ENCODE data around the gene HMGXB3.

HMGXB3 gene

DNA sequence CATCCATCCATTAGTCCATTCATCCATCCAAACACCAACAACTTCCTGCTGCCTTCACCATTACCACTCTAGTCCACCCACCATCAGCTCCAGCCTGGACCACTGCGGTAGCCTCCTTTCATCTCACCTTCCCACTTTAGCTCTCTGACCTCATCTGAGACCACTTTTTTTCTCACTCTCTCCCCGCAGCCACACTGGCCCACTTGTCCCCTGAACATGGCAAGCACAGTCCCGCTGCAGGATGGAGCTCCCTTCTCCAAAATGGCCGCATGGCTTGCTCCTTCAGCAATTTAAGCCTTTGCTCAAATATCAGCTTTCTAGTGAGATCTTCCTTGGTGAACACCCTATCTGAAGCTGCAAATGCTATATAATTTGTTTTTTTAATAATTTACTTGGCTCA, 74.7 kb downstream of the HMGXB3 start:
- Histone ChIP-seq H3K4me1 (ENCODE audit: insufficient read depth, low read length) (no peaks in the 10 kb centered on the region), H3K9me3 (ENCODE audit: low read length) (no peaks in the 10 kb centered on the region), H3K27ac (ENCODE audit: low read depth, low read length) (no peak overlapping the region), H3K36me3 (ENCODE audit: insufficient read depth, low read length) (no peaks in the 10 kb centered on the region), H3K4me3 (ENCODE audit: low read depth in 1 of 2, low read length in 2 of 2) (no peak overlapping the region), H3K27me3 (ENCODE audit: control insufficient read depth in 1 of 2, insufficient read depth in 2 of 2, low read length in 2 of 2) (no peaks in the 10 kb centered on the region), H3K9ac (ENCODE audit: low read length) (no peak overlapping the region)

DNA sequence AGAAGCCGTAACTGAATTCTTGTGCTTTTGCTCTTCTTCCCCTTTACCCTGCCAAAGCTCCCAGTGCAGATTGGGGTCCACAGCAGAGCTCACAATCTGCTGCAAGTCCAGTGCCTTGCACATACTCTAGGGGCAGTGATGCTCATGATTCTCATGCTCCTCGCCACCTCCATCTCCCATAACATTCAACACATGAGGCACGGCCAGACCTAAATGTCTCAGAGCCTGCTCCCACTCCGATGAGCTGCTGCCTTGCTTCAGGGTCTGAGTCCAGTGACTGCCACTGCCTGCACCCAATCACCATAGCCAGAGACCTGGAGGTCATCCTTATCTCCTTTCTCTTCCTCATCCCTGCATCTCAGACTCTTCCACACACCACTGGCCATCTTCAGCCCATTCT, 75.3 kb downstream of the HMGXB3 start:
- H3K4me1 ChIP-seq (ENCODE audit: insufficient read depth, low read length): no peaks in the 10 kb centered on the region
- H3K27me3 ChIP-seq (ENCODE audit: control insufficient read depth in 1 of 2, insufficient read depth in 2 of 2, low read length in 2 of 2): no peaks in the 10 kb centered on the region
- H3K4me3 ChIP-seq (ENCODE audit: low read depth in 1 of 2, low read length in 2 of 2): no peak overlapping the region
- no peak overlapping the region for H3K9ac ChIP-seq (ENCODE audit: low read length)
- H3K9me3 ChIP-seq (ENCODE audit: low read length): no peaks in the 10 kb centered on the region
- no peak overlapping the region for H3K27ac ChIP-seq (ENCODE audit: low read depth, low read length)
- no peaks in the 10 kb centered on the region for H3K36me3 ChIP-seq (ENCODE audit: insufficient read depth, low read length)

GRCh38 chr5:150077060-150077459, 76.5 kb downstream of the HMGXB3 start:
- no peak overlapping the region for H3K4me3 ChIP-seq (ENCODE audit: low read depth in 1 of 2, low read length in 2 of 2)
- no peak overlapping the region for H3K9ac ChIP-seq (ENCODE audit: low read length)
- no peaks in the 10 kb centered on the region for H3K4me1 ChIP-seq (ENCODE audit: insufficient read depth, low read length)
- no peaks in the 10 kb centered on the region for H3K36me3 ChIP-seq (ENCODE audit: insufficient read depth, low read length)
- H3K9me3 ChIP-seq (ENCODE audit: low read length): no peaks in the 10 kb centered on the region
- no peaks in the 10 kb centered on the region for H3K27me3 ChIP-seq (ENCODE audit: control insufficient read depth in 1 of 2, insufficient read depth in 2 of 2, low read length in 2 of 2)
- H3K27ac ChIP-seq (ENCODE audit: low read depth, low read length): no peak overlapping the region

DNA sequence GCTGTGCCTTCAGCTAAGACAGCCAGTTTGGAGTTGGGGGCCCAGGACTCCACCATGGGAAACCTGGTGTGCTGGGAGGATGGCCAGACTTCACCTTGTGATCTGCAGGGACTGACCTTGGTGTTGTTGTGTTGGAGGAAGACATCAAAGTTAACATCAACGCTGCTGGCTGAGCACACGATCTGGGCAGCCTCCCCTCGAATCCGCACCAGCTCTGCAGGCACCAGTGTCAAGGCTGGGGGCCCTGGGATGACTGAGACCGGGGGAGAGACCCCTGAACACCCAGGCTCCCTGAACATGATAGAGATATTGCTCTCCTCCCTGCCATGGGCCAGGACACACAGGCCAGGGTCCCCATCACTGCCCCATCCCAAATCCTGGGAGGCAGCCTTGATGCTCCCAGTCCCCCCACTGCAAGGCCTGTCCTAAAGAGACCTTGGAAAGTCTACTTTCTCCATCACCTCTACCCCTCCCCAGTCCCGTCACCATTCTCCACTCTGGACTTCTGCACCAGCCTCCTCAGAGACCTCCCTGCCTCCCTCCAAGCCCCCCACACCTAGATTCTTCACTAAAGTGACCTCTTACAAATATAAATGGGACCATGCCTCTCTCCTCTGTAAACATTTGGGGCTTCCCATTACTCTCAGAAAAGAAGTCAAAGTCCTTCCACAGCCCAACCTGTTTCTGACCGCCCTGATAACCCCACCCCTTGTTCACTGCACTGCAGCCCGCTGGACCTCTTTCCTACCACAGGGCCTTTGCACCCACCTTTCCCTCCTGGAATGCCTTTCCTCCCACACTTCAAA, 77.7 kb downstream of the HMGXB3 start:
- no peaks in the 10 kb centered on the region for H3K36me3 ChIP-seq (ENCODE audit: insufficient read depth, low read length)
- no peaks in the 10 kb centered on the region for H3K27me3 ChIP-seq (ENCODE audit: control insufficient read depth in 1 of 2, insufficient read depth in 2 of 2, low read length in 2 of 2)
- H3K9ac ChIP-seq (ENCODE audit: low read length): no peak overlapping the region
- no peaks in the 10 kb centered on the region for H3K4me1 ChIP-seq (ENCODE audit: insufficient read depth, low read length)
- H3K4me3 ChIP-seq (ENCODE audit: low read depth in 1 of 2, low read length in 2 of 2): no peak overlapping the region
- no peak overlapping the region for H3K27ac ChIP-seq (ENCODE audit: low read depth, low read length)
- H3K9me3 ChIP-seq (ENCODE audit: low read length): no peaks in the 10 kb centered on the region

DNA sequence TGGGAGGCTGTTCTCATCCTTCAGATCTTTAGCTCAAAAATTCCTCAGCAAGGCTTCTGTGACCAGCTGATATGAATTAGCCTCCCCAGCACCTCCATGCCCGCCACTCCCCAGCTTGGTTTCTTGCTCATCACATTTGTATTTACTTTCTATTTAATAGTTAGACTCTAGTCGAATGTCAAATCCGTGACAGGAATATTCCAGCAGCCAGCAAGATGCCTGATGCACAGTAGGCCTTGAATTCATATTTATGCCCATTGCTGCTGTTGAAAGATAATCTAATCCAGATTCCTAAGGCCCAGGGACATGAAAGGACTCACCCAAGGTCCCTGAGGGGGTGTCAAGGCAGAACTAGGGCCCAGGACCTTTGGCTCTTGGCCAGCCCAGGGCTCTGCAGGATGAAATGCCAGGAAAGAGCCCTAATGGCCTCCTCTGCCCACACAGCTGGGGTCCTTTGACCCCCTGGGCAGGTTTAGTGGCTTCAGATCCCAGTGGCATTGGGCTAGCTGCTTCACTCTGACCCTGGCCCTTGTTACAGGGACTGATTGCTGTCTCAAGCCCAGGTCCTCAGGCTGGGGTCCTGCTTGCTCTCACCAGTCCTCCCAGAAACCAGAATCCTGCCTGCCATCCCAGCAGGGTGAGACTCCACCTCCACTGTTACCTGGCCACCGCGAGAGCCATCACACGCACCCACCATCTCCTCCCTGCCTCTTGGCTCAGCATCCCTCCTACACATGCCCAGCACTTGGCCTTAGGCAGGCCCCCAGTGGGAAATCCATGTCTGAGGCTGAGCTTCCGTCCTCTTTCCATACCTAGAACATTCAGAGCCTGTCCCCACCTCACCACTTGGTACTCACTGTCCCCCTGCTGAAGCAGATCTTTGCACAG, 78.5 kb downstream of the HMGXB3 start:
- no peaks in the 10 kb centered on the region for H3K27me3 ChIP-seq (ENCODE audit: control insufficient read depth in 1 of 2, insufficient read depth in 2 of 2, low read length in 2 of 2)
- no peak overlapping the region for H3K27ac ChIP-seq (ENCODE audit: low read depth, low read length)
- no peaks in the 10 kb centered on the region for H3K36me3 ChIP-seq (ENCODE audit: insufficient read depth, low read length)
- no peaks in the 10 kb centered on the region for H3K4me1 ChIP-seq (ENCODE audit: insufficient read depth, low read length)
- no peaks in the 10 kb centered on the region for H3K9me3 ChIP-seq (ENCODE audit: low read length)
- H3K9ac ChIP-seq (ENCODE audit: low read length): no peak overlapping the region
- no peak overlapping the region for H3K4me3 ChIP-seq (ENCODE audit: low read depth in 1 of 2, low read length in 2 of 2)

GRCh38 chr5:150079909-150080461, 79.4 kb downstream of the HMGXB3 start:
- Histone ChIP-seq H3K27ac (ENCODE audit: low read depth, low read length) (no peak overlapping the region), H3K4me3 (ENCODE audit: low read depth in 1 of 2, low read length in 2 of 2) (no peak overlapping the region), H3K36me3 (ENCODE audit: insufficient read depth, low read length) (no peaks in the 10 kb centered on the region), H3K9ac (ENCODE audit: low read length) (no peak overlapping the region), H3K9me3 (ENCODE audit: low read length) (no peaks in the 10 kb centered on the region), H3K4me1 (ENCODE audit: insufficient read depth, low read length) (no peaks in the 10 kb centered on the region), H3K27me3 (ENCODE audit: control insufficient read depth in 1 of 2, insufficient read depth in 2 of 2, low read length in 2 of 2) (no peaks in the 10 kb centered on the region)

- no peak overlapping the region for H3K27ac ChIP-seq (ENCODE audit: low read depth, low read length)
- no peak overlapping the region for H3K9ac ChIP-seq (ENCODE audit: low read length)
- no peaks in the 10 kb centered on the region for H3K9me3 ChIP-seq (ENCODE audit: low read length)
- no peak overlapping the region for H3K4me3 ChIP-seq (ENCODE audit: low read depth in 1 of 2, low read length in 2 of 2)
- H3K36me3 ChIP-seq (ENCODE audit: insufficient read depth, low read length): no peaks in the 10 kb centered on the region
- H3K4me1 ChIP-seq (ENCODE audit: insufficient read depth, low read length): no peaks in the 10 kb centered on the region
- H3K27me3 ChIP-seq (ENCODE audit: control insufficient read depth in 1 of 2, insufficient read depth in 2 of 2, low read length in 2 of 2): no peaks in the 10 kb centered on the region
These were observed 80.3 kb downstream of the HMGXB3 start for GRCh38 chr5:150080696-150081435.

- Histone ChIP-seq H3K36me3 (ENCODE audit: insufficient read depth, low read length) (no peaks in the 10 kb centered on the region), H3K27ac (ENCODE audit: low read depth, low read length) (no peak overlapping the region), H3K27me3 (ENCODE audit: control insufficient read depth in 1 of 2, insufficient read depth in 2 of 2, low read length in 2 of 2) (no peaks in the 10 kb centered on the region), H3K9ac (ENCODE audit: low read length) (no peak overlapping the region), H3K9me3 (ENCODE audit: low read length) (no peaks in the 10 kb centered on the region), H3K4me3 (ENCODE audit: low read depth in 1 of 2, low read length in 2 of 2) (no peak overlapping the region), H3K4me1 (ENCODE audit: insufficient read depth, low read length) (no peaks in the 10 kb centered on the region)
These were observed 81.2 kb downstream of the HMGXB3 start for GRCh38 chr5:150081541-150082283.

- H3K9me3 ChIP-seq (ENCODE audit: low read length): no peaks in the 10 kb centered on the region
- H3K4me1 ChIP-seq (ENCODE audit: insufficient read depth, low read length): no peaks in the 10 kb centered on the region
- H3K4me3 ChIP-seq (ENCODE audit: low read depth in 1 of 2, low read length in 2 of 2): no peak overlapping the region
- no peaks in the 10 kb centered on the region for H3K27me3 ChIP-seq (ENCODE audit: control insufficient read depth in 1 of 2, insufficient read depth in 2 of 2, low read length in 2 of 2)
- H3K9ac ChIP-seq (ENCODE audit: low read length): no peak overlapping the region
- no peaks in the 10 kb centered on the region for H3K36me3 ChIP-seq (ENCODE audit: insufficient read depth, low read length)
- no peak overlapping the region for H3K27ac ChIP-seq (ENCODE audit: low read depth, low read length)
These were observed 81.8 kb downstream of the HMGXB3 start for GRCh38 chr5:150082374-150082773.

- Histone ChIP-seq H3K36me3 (ENCODE audit: insufficient read depth, low read length) (no peaks in the 10 kb centered on the region), H3K9ac (ENCODE audit: low read length) (no peak overlapping the region), H3K27ac (ENCODE audit: low read depth, low read length) (no peak overlapping the region), H3K9me3 (ENCODE audit: low read length) (no peaks in the 10 kb centered on the region), H3K27me3 (ENCODE audit: control insufficient read depth in 1 of 2, insufficient read depth in 2 of 2, low read length in 2 of 2) (no peaks in the 10 kb centered on the region), H3K4me1 (ENCODE audit: insufficient read depth, low read length) (no peaks in the 10 kb centered on the region), H3K4me3 (ENCODE audit: low read depth in 1 of 2, low read length in 2 of 2) (no peak overlapping the region)
These were observed 82.3 kb downstream of the HMGXB3 start for GRCh38 chr5:150082889-150083288.

All from muscle layer of colon (tissue), 2 donors.